Fibroblast of lung (primary cell): ENCODE measurements around the gene S100B. TPM values are rescaled to one million over a fixed set of nuclear protein-coding genes. Genes with fewer than 3 reads are reported as not detected.

Experiments used
- DNase-seq, 2 donors: peaks; one replicate each; pipeline versions ENCODE4 v3.0.0 to v3.0.0-alpha.2; 2010; ENCODE audit warnings: low read depth in 2 of 2
- H2AFZ ChIP-seq: 2 replicates; pipeline ENCODE4 v1.5.1; 2012; ENCODE audit warnings: low read length, control low read depth, inconsistent platforms
- H3K27ac ChIP-seq: 2 replicates; pipeline ENCODE4 v1.5.1; 2011; ENCODE audit warnings: low read length, control low read depth; ENCODE audit not compliant: insufficient read depth
- H3K27me3 ChIP-seq: 2 replicates; pipeline ENCODE4 v1.5.1; 2011; ENCODE audit warnings: mild to moderate bottlenecking, low read length; ENCODE audit not compliant: control insufficient read depth, insufficient read depth
- H3K36me3 ChIP-seq: 2 replicates; pipeline ENCODE4 v1.5.1; 2011; ENCODE audit warnings: low read length; ENCODE audit not compliant: control insufficient read depth, insufficient read depth
- H3K4me1 ChIP-seq: 2 replicates; pipeline ENCODE4 v1.5.1; 2011; ENCODE audit warnings: low read length; ENCODE audit not compliant: control insufficient read depth, insufficient read depth; ENCODE audit errors: extremely low read depth
- H3K4me2 ChIP-seq: 2 replicates; pipeline ENCODE4 v1.5.1; 2011; ENCODE audit warnings: low read length, control low read depth; ENCODE audit not compliant: insufficient read depth; ENCODE audit errors: extremely low read depth
- H3K4me3 ChIP-seq, 4 experiments: fragments of 200-600 bp in 1 of 4; sonication (generic) in 1 of 4; replicated peaks in 1 of 4; 2 replicates each; pipeline ENCODE4 v1.5.1; 2011 to 2016; ENCODE audit warnings: low read length in 4 of 4, low read depth in 3 of 4, mild to moderate bottlenecking in 3 of 4, control low read depth in 2 of 4, inconsistent platforms in 1 of 4, mixed read lengths in 1 of 4; ENCODE audit not compliant: insufficient read depth in 1 of 4; ENCODE audit errors: control extremely low read depth in 1 of 4
- H3K79me2 ChIP-seq: 2 replicates; pipeline ENCODE4 v1.5.1; 2012; ENCODE audit warnings: mild to moderate bottlenecking, low read length, inconsistent platforms; ENCODE audit not compliant: control insufficient read depth, insufficient read depth
- H3K9ac ChIP-seq: 2 replicates; pipeline ENCODE4 v1.5.1; 2011; ENCODE audit warnings: mild to moderate bottlenecking, low read length, control low read depth; ENCODE audit not compliant: insufficient read depth
- H3K9me3 ChIP-seq: 2 replicates; pipeline ENCODE4 v1.5.1; 2012; ENCODE audit warnings: low read depth, low read length; ENCODE audit not compliant: control insufficient read depth, insufficient read depth
- H4K20me1 ChIP-seq: 2 replicates; pipeline ENCODE4 v1.5.1; 2011; ENCODE audit warnings: low read length; ENCODE audit not compliant: control insufficient read depth, insufficient read depth; ENCODE audit errors: extremely low read depth
- CTCF ChIP-seq, 2 donors: IDR thresholded peaks in 1 of 2; conservative IDR thresholded peaks in 1 of 2; 1 replicate in 1 of 2; 2 replicates in 1 of 2; pipeline ENCODE4 v1.5.1; 2011 to 2012; ENCODE audit warnings: low read length in 2 of 2, control low read depth in 1 of 2, inconsistent platforms in 1 of 2, low read depth in 1 of 2, mild to moderate bottlenecking in 1 of 2
- EZH2 ChIP-seq: IDR thresholded peaks from 2 replicates; pipeline ENCODE4 v1.5.1; 2012; ENCODE audit warnings: low read length, control low read depth, mild to moderate bottlenecking; ENCODE audit errors: missing control alignments
- polyA plus RNA-seq, 2 donors: library from polyadenylated mRNA; depleted of rRNA in 1 of 2; stranded (reverse) in 1 of 2; unstranded in 1 of 2; fragments of >200 nt; gene quantifications; 2 replicates each; pipeline ENCODE4 v1.2.1, GENCODE V29; 2011 to 2012; ENCODE audit warnings: missing spikeins in 1 of 2
- total RNA-seq: library from RNA; depleted of rRNA; stranded (reverse); fragments of >200 nt; gene quantifications from 2 replicates; pipeline ENCODE4 v1.2.1, GENCODE V29; 2014

S100B gene
- total and polyA plus RNA-seq, 2 donors (not counting 1 experiment from before 2014, with no cell fraction given) = 2.7 TPM; not detected in 1

GRCh38 chr21:46610018-46610701 lies 5.3 kb upstream of the S100B start:
- Histone ChIP-seq H3K9ac (no peak overlapping the region), H3K79me2 (no peaks in the 10 kb centered on the region), H3K27ac (no peak overlapping the region), H3K4me1 (no peaks in the 10 kb centered on the region), H3K4me2 (no peak overlapping the region), H3K9me3 (no peaks in the 10 kb centered on the region), H3K27me3 (peaks cover 8% of the 10 kb centered on the region), H3K4me3 (no peak overlapping the region), H4K20me1 (no peaks in the 10 kb centered on the region), H3K36me3 (no peaks in the 10 kb centered on the region), H2AFZ (no peak overlapping the region)
- DNase-seq = no peak
- no peak for TF ChIP-seq CTCF (conservative IDR thresholded peaks at IDR 0.05 in 1 of 2, IDR thresholded peaks at IDR 0.05 in 1 of 2; ENCODE audit: low read depth in 1 of 2, low read length in 2 of 2)
- TF ChIP-seq EZH2 = no peak

GRCh38 chr21:46608672-46609111 lies 3.8 kb upstream of the S100B start:
- H3K4me1 ChIP-seq = no peaks in the 10 kb centered on the region
- no peaks in the 10 kb centered on the region for H4K20me1 ChIP-seq
- no peak overlapping the region for H3K4me2 ChIP-seq
- H3K36me3 ChIP-seq = no peaks in the 10 kb centered on the region
- H3K9me3 ChIP-seq = no peaks in the 10 kb centered on the region
- H3K9ac ChIP-seq = no peak overlapping the region
- TF ChIP-seq CTCF (conservative IDR thresholded peaks at IDR 0.05 in 1 of 2, IDR thresholded peaks at IDR 0.05 in 1 of 2; ENCODE audit: low read depth in 1 of 2, low read length in 2 of 2) (no peak), EZH2 (no peak)
- peaks cover 8% of the 10 kb centered on the region for H3K27me3 ChIP-seq
- H2AFZ ChIP-seq = no peak overlapping the region
- no peak overlapping the region for H3K27ac ChIP-seq
- H3K4me3 ChIP-seq = no peak overlapping the region
- DNase-seq = no peak
- no peaks in the 10 kb centered on the region for H3K79me2 ChIP-seq

GRCh38 chr21:46607636-46608035 lies 2.8 kb upstream of the S100B start:
- DNase-seq = no peak

More at GRCh38 chr21:46607636-46608035, 2.8 kb upstream of the S100B start:
- no peak overlapping the region for H2AFZ ChIP-seq
- no peak overlapping the region for H3K27ac ChIP-seq
- peaks cover 8% of the 10 kb centered on the region for H3K27me3 ChIP-seq
- H3K4me3 ChIP-seq = no peak overlapping the region
- H3K9me3 ChIP-seq = no peaks in the 10 kb centered on the region
- H3K79me2 ChIP-seq = no peaks in the 10 kb centered on the region
- no peaks in the 10 kb centered on the region for H4K20me1 ChIP-seq
- TF ChIP-seq CTCF (conservative IDR thresholded peaks at IDR 0.05 in 1 of 2, IDR thresholded peaks at IDR 0.05 in 1 of 2; ENCODE audit: low read depth in 1 of 2, low read length in 2 of 2) = no peak
- no peak for TF ChIP-seq EZH2
- H3K9ac ChIP-seq = no peak overlapping the region
- no peak overlapping the region for H3K4me2 ChIP-seq
- no peaks in the 10 kb centered on the region for H3K4me1 ChIP-seq
- no peaks in the 10 kb centered on the region for H3K36me3 ChIP-seq
